Measurements from ENCODE around the gene ATF6B. TPM values are rescaled to one million over a fixed set of nuclear protein-coding genes. Genes with fewer than 3 reads are reported as not detected.
A peak's percentile ranks its signal among the peaks of the same experiment; 100 is the strongest.

ATF6B gene
- total and polyA plus RNA-seq, 4 donors, result 20.4 to 99.9 (median 56.6) TPM

DNA sequence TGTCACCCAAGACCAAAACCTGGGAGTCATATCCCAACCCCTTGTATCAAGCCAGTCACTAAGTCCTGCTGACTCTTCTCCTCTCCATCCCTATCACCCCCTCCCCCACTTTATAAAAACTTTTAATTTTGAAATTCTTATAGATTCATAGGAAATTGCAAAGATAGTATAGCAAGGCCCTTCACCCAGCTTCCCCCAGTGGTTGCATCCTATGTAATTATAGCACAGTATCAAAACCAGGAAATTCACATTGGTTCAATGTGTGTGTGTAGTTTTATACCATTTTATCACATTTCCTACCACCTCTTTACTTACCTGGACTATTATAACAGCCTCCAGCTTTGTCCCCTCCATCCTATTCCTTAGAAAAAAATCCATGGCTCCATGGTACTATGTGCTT lies 30.0 kb upstream of the ATF6B start:
- no peak overlapping the region for H3K4me3 ChIP-seq (ENCODE audit: low read depth, low read length)
- no peaks in the 10 kb centered on the region for H3K27me3 ChIP-seq (ENCODE audit: control insufficient read depth, insufficient read depth, low read length)
- H3K36me3 ChIP-seq (ENCODE audit: control insufficient read depth, insufficient read depth, low read length), result peaks cover 53% of the 10 kb centered on the region
- H3K4me1 ChIP-seq (ENCODE audit: control insufficient read depth, insufficient read depth, low read length), result peaks cover 30% of the 10 kb centered on the region
- no peak overlapping the region for H3K27ac ChIP-seq (ENCODE audit: low read depth, low read length)
- no peak for DNase-seq (ENCODE audit: low read depth in 4 of 6, low spot score in 6 of 6)
- no peaks in the 10 kb centered on the region for H3K9me3 ChIP-seq (ENCODE audit: control insufficient read depth, insufficient read depth, low read length)

DNA sequence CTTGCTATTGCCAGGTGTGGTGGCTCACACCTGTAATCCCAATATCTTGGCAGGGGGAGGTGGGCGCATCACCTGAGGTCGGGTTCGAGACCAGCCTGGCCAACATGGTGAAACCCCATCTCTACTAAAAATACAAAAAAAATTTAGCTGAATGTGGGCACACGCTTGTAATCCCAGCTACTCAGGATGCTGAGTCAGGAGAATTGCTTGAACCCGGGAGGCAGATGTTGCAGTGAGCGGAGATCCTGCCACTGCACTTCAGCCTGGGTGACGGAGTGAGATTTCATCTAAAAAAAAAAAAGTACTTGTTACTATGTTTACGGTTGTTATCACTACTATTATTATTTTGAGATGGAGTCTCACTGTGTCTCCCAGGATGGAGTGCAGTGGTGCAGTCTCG lies 28.8 kb upstream of the ATF6B start:
- Histone ChIP-seq H3K27me3 (ENCODE audit: control insufficient read depth, insufficient read depth, low read length) (no peaks in the 10 kb centered on the region), H3K36me3 (ENCODE audit: control insufficient read depth, insufficient read depth, low read length) (peaks cover 41% of the 10 kb centered on the region), H3K4me1 (ENCODE audit: control insufficient read depth, insufficient read depth, low read length) (peaks cover 33% of the 10 kb centered on the region), H3K4me3 (ENCODE audit: low read depth, low read length) (no peak overlapping the region), H3K9me3 (ENCODE audit: control insufficient read depth, insufficient read depth, low read length) (no peaks in the 10 kb centered on the region), H3K27ac (ENCODE audit: low read depth, low read length) (no peak overlapping the region)
- no peak for DNase-seq (ENCODE audit: low read depth in 4 of 6, low spot score in 6 of 6)
- WGBS (ENCODE audit: insufficient coverage), result 100% methylated on average over 1 of the region's 9 CpGs

- Histone ChIP-seq H3K36me3 (ENCODE audit: control insufficient read depth, insufficient read depth, low read length) (peaks cover 36% of the 10 kb centered on the region), H3K27ac (ENCODE audit: low read depth, low read length) (peak overlapping the region; percentile 94), H3K4me3 (ENCODE audit: low read depth, low read length) (peak overlapping the region; percentile 93), H3K27me3 (ENCODE audit: control insufficient read depth, insufficient read depth, low read length) (peaks cover 6% of the 10 kb centered on the region), H3K4me1 (ENCODE audit: control insufficient read depth, insufficient read depth, low read length) (peaks cover 48% of the 10 kb centered on the region), H3K9me3 (ENCODE audit: control insufficient read depth, insufficient read depth, low read length) (no peaks in the 10 kb centered on the region)
- WGBS (ENCODE audit: insufficient coverage), result 4% methylated on average over 30 of the region's 34 CpGs
- peak in 2 of 6 donors; percentile 76 to 85 for DNase-seq (ENCODE audit: low read depth in 4 of 6, low spot score in 6 of 6)
Observed at GRCh38 chr6:32154514-32155161, 26.6 kb upstream of the ATF6B start.

- WGBS (ENCODE audit: insufficient coverage), result 0% methylated on average over 38 of the region's 52 CpGs
- H3K4me1 ChIP-seq (ENCODE audit: control insufficient read depth, insufficient read depth, low read length), result peaks cover 56% of the 10 kb centered on the region
- H3K36me3 ChIP-seq (ENCODE audit: control insufficient read depth, insufficient read depth, low read length), result peaks cover 36% of the 10 kb centered on the region
- H3K9me3 ChIP-seq (ENCODE audit: control insufficient read depth, insufficient read depth, low read length), result no peaks in the 10 kb centered on the region
- DNase-seq (ENCODE audit: low read depth in 4 of 6, low spot score in 6 of 6), result peak; percentile 89 to 98 (median 90)
- peak within 1 kb of the TSS; percentile 93 for H3K4me3 ChIP-seq (ENCODE audit: low read depth, low read length)
- H3K27me3 ChIP-seq (ENCODE audit: control insufficient read depth, insufficient read depth, low read length), result peaks cover 12% of the 10 kb centered on the region
- H3K27ac ChIP-seq (ENCODE audit: low read depth, low read length), result peak within 1 kb of the TSS; percentile 94
Observed at GRCh38 chr6:32153564-32154513, 25.8 kb upstream of the ATF6B start, which contains the start of gene PPT2. PPT2 (plus strand) TSS chr6:32154141; CDS start chr6:32154595, 454 bp downstream.

DNA sequence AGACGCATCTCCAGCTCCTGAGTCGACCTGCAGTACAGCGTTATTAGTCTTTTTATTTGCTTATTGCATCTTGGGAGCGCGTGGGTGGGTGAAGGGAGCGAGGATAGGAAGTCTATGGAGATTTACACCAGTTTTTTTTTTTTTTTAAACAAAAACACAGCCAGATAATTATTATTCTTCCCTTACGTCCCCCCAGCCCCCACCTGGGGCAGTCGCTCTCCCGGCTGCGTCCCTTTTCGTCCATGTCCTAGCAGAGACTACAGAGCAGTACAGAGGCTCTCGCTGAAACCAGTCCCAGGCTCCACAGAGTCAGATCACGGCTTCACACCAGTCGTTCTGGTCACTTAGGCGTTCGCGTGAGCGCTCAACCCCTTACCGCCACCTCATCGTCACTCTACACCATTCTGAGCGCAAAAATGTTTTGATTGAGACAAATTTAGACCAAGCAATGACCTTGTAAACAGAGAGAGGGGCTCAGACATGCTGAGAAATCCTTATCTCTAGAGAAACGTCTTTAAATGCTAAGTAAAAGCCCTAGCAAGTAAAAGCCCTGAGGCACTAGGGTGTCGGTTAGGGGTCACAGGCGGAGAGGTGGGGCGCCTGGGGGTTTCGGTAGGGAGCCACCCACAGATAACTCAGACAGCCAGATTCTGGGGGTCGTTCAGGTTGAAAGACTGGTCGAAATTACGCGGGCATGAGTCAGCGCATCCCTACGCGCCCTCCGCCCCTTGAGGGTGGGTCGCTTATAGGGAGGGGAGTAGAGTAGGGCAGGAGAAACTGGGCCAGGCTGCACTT lies 24.9 kb upstream of the ATF6B start:
- H3K36me3 ChIP-seq (ENCODE audit: control insufficient read depth, insufficient read depth, low read length), result peaks cover 31% of the 10 kb centered on the region
- DNase-seq (ENCODE audit: low read depth in 4 of 6, low spot score in 6 of 6), result peak in 2 of 6 donors; percentile 37 to 38
- H3K27ac ChIP-seq (ENCODE audit: low read depth, low read length), result peak overlapping the region; percentile 94
- H3K9me3 ChIP-seq (ENCODE audit: control insufficient read depth, insufficient read depth, low read length), result no peaks in the 10 kb centered on the region
- peaks cover 62% of the 10 kb centered on the region for H3K4me1 ChIP-seq (ENCODE audit: control insufficient read depth, insufficient read depth, low read length)
- H3K27me3 ChIP-seq (ENCODE audit: control insufficient read depth, insufficient read depth, low read length), result peaks cover 19% of the 10 kb centered on the region
- peak overlapping the region; percentile 93 for H3K4me3 ChIP-seq (ENCODE audit: low read depth, low read length)
- WGBS (ENCODE audit: insufficient coverage), result 6% methylated on average over 24 of the region's 35 CpGs

DNA sequence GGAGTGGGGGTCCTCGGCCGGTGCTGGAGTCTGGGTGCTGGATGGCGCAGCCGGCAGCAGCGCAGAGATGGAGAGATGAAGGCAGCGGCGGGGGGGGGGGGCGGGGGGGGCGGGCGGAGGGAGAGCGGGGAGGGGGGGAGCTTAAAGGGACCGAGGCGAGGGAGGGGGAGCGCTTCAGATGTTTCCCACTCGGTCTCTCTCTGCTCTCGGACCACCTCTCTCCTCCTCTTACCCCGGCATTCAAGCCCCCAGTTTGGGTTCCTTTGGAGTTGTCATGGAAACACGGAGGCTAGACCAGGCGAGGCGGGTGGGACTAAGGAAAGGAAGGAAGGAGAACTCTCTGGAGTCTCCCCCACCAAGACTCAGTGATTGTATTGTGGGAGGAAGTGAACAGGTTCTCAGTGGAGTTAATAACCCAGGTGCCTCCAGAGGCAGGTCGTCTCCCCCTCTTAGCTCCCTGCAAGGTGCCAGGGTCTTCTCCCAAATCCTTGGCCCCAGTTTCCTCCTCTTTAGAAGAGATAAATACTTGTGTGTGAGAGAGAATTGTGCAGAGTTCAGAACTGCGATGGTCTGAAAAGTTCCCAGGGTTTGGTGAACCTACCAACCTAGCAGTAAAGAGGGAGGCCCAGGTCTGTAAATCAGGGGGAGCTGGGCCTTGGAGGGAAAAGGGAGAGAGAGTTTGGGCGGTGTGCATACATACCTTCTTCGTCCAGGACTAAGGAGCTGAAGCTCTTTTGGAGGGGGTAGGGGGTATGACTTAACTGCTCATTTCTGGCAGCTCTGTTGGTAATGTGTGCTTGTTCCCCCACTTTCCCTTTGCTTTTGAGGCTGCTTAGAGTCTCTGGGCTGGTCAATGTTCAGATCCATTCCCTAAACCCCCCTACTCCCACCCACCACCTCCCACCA lies 24.1 kb upstream of the ATF6B start, which contains the start of gene PRRT1:
PRRT1 (minus strand) TSS at position 77 of the 906 bp plus-strand sequence. CDS start 112 bp downstream, outside the sequence.
- DNase-seq (ENCODE audit: low read depth in 4 of 6, low spot score in 6 of 6), result peak in 2 of 6 donors; percentile 73 to 82
- Histone ChIP-seq H3K4me3 (ENCODE audit: low read depth, low read length) (peak within 1 kb of the TSS; percentile 93), H3K27me3 (ENCODE audit: control insufficient read depth, insufficient read depth, low read length) (peaks cover 19% of the 10 kb centered on the region), H3K4me1 (ENCODE audit: control insufficient read depth, insufficient read depth, low read length) (peaks cover 62% of the 10 kb centered on the region), H3K27ac (ENCODE audit: low read depth, low read length) (peak within 1 kb of the TSS; percentile 94), H3K36me3 (ENCODE audit: control insufficient read depth, insufficient read depth, low read length) (peaks cover 22% of the 10 kb centered on the region), H3K9me3 (ENCODE audit: control insufficient read depth, insufficient read depth, low read length) (no peaks in the 10 kb centered on the region)
- WGBS (ENCODE audit: insufficient coverage), result 36% methylated on average over 3 of the region's 24 CpGs

- peaks cover 62% of the 10 kb centered on the region for H3K4me1 ChIP-seq (ENCODE audit: control insufficient read depth, insufficient read depth, low read length)
- no peaks in the 10 kb centered on the region for H3K9me3 ChIP-seq (ENCODE audit: control insufficient read depth, insufficient read depth, low read length)
- H3K36me3 ChIP-seq (ENCODE audit: control insufficient read depth, insufficient read depth, low read length), result peaks cover 16% of the 10 kb centered on the region
- peak in 2 of 6 donors; percentile 31 to 74 for DNase-seq (ENCODE audit: low read depth in 4 of 6, low spot score in 6 of 6)
- H3K27me3 ChIP-seq (ENCODE audit: control insufficient read depth, insufficient read depth, low read length), result peaks cover 19% of the 10 kb centered on the region
- WGBS (ENCODE audit: insufficient coverage), result 42% methylated on average over 3 of the region's 8 CpGs
- H3K4me3 ChIP-seq (ENCODE audit: low read depth, low read length), result peak overlapping the region; percentile 16
- peak overlapping the region; percentile 29 for H3K27ac ChIP-seq (ENCODE audit: low read depth, low read length)
Observed at GRCh38 chr6:32151181-32151862, 23.3 kb upstream of the ATF6B start.
